Astrocyte of the spinal cord (primary cell): ENCODE measurements around the gene NRF1.

Experiments
- DNase-seq: peaks from one replicate; pipeline ENCODE4 v3.0.0; 2011; ENCODE audit warnings: low read depth, low spot score
- H3K4me3 ChIP-seq: 2 replicates; pipeline ENCODE4 v1.5.1; 2011; ENCODE audit warnings: low read depth, mild to moderate bottlenecking, low read length, moderate library complexity
- CTCF ChIP-seq: IDR thresholded peaks from 2 replicates; pipeline ENCODE4 v1.5.1; 2012; ENCODE audit warnings: low read depth, mild to moderate bottlenecking, low read length, inconsistent platforms
- in situ Hi-C: cut with HindIII; loops from 2 replicates; pipeline ENCODE4 v1.10.0; 2017; ENCODE audit warnings: low sequenced_read_pairs

The NRF1 gene

DNA sequence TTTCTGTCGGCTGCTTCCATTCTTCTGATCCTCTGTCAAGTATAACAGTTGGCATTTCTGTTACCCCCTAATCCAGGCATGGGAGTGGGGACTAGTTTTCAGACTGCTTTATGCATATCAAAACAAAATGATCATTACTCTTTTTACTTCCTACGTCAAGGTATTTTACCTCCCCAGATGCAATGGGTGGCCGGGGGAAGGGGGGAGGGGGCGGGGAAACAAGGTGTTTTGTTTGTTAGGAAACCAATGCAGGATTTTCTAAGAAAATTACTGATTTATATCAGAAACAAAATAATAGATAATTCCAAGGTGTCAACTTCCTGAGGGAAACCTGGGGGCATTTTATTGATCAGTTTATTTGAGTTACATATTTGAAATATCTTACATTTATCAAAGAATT lies 66.3 kb downstream of the NRF1 start:
- TF ChIP-seq CTCF, result no peak
- in situ Hi-C loops, result no loop called here
- no peak for DNase-seq
- no peak overlapping the region for H3K4me3 ChIP-seq

- no peak overlapping the region for H3K4me3 ChIP-seq
- no peak for TF ChIP-seq CTCF
- in situ Hi-C loops, result no loop called here
- DNase-seq, result no peak
Observed at GRCh38 chr7:129678606-129679005, 67.1 kb downstream of the NRF1 start.

GRCh38 chr7:129680400-129680799 lies 68.9 kb downstream of the NRF1 start:
- TF ChIP-seq CTCF, result no peak
- no peak for DNase-seq
- in situ Hi-C loops, result no loop called here
- H3K4me3 ChIP-seq, result no peak overlapping the region

DNA sequence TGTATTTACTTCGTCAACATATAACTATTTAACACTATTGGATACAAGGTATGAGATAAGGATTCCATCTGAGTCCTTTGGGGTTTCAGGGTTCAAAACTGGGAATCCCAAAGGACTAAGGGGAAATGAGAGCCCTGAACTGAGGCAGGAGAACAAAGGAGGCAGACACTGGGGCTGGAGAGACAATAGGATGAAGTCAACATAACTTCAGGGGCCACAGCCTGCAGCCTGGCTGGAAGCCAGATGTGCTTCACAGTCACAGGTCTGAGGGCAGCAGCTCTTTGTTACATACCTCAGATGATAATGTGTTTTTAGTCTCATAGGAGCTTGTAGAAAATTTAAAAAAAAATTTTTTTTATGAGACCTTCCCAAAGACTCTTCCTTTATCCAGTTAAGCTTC lies 73.3 kb downstream of the NRF1 start:
- TF ChIP-seq CTCF, result no peak
- no peak overlapping the region for H3K4me3 ChIP-seq
- no peak for DNase-seq
- in situ Hi-C loops, result no loop called here

DNA sequence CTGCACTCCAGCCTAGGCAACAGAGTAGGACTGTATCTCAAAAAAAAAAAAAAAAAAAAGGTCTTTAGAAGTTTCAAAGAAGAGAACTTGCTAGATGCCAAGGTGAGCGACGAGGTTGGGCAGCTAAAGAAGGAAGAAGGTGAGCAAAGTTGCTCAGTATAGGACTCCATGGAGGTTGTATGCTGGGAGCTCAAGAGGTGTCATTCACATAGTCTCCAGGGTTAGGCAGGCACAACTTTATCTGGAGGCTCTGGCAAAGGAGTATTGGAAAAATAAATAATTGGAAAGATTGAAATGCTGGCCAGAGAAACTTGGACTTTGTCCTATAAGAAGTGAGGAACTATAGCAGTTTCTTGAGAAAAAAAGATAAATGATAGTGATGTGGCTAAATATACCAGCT lies 74.5 kb downstream of the NRF1 start:
- TF ChIP-seq CTCF, result no peak
- in situ Hi-C loops, result no loop called here
- no peak for DNase-seq
- no peak overlapping the region for H3K4me3 ChIP-seq

GRCh38 chr7:129688503-129689222 lies 77.1 kb downstream of the NRF1 start:
- H3K4me3 ChIP-seq, result no peak overlapping the region
- DNase-seq, result no peak
- TF ChIP-seq CTCF, result no peak
- in situ Hi-C loops, result no loop called here
